Suprapubic skin (tissue), 4 donors: ENCODE measurements around the gene LPP.

Experiments used
- CTCF ChIP-seq, 2 donors: fragments of 200-600 bp in 1 of 2; fragments of 450-650 bp in 1 of 2; sonication (generic) in 1 of 2; IDR thresholded peaks; one replicate each; pipeline ENCODE4 v1.5.1; 2016 to 2019; ENCODE audit warnings: antibody characterized with exemption in 2 of 2, mild to moderate bottlenecking in 1 of 2, moderate library complexity in 1 of 2
- EP300 ChIP-seq: sonication (generic); formaldehyde crosslinking; IDR thresholded peaks from one replicate; pipeline ENCODE4 v1.6.1; 2017; ENCODE audit warnings: antibody characterized with exemption
- POLR2A ChIP-seq, 2 donors: fragments of 450-650 bp; IDR thresholded peaks; one replicate each; pipeline ENCODE4 v1.6.1; 2017; ENCODE audit warnings: antibody characterized with exemption in 2 of 2, mild to moderate bottlenecking in 2 of 2, moderate library complexity in 2 of 2
- POLR2AphosphoS5 ChIP-seq, 3 donors: sonication (generic); formaldehyde crosslinking; IDR thresholded peaks; one replicate each; pipeline ENCODE4 v1.6.1; 2017; ENCODE audit warnings: antibody characterized with exemption in 3 of 3

GRCh38 chr3:188243124-188243795 is 89.3 kb downstream of the LPP start:
- TF ChIP-seq POLR2A (IDR thresholded peaks at IDR 0.05) (no peak), CTCF (IDR thresholded peaks at IDR 0.05) (no peak), POLR2AphosphoS5 (IDR thresholded peaks at IDR 0.05) (no peak), EP300 (no peak)
